Uterus (tissue), 4 donors: ENCODE data around the gene NTRK3. TPM values are rescaled to one million over a fixed set of nuclear protein-coding genes. Genes with fewer than 3 reads are reported as not detected.

Experiments
- DNase-seq, 2 donors: peaks; one replicate each; pipeline ENCODE4 v3.0.0-alpha.2; 2019 to 2020
- H3K27ac ChIP-seq, 2 donors: fragments of 200-600 bp; sonication (generic); 1 replicate in 1 of 2; 2 replicates in 1 of 2; pipeline ENCODE4 v1.5.1; 2016 to 2018
- H3K27me3 ChIP-seq, 2 donors: fragments of 200-600 bp; sonication (generic); one replicate each; pipeline ENCODE4 v1.5.1; 2018 to 2019; ENCODE audit warnings: control low read depth in 1 of 2
- H3K36me3 ChIP-seq, 2 donors: fragments of 200-600 bp; sonication (generic); one replicate each; pipeline ENCODE4 v1.5.1; 2019; ENCODE audit warnings: control low read depth in 1 of 2
- H3K4me1 ChIP-seq, 2 donors: fragments of 200-600 bp; sonication (generic); one replicate each; pipeline ENCODE4 v1.5.1; 2018 to 2019; ENCODE audit warnings: control low read depth in 1 of 2
- H3K4me3 ChIP-seq, 2 donors: fragments of 200-600 bp; sonication (generic); 1 replicate in 1 of 2; 2 replicates in 1 of 2; pipeline ENCODE4 v1.5.1; 2018 to 2019; ENCODE audit warnings: mild to moderate bottlenecking in 1 of 2
- H3K9me3 ChIP-seq, 2 donors: fragments of 200-600 bp; sonication (generic); one replicate each; pipeline ENCODE4 v1.5.1; 2019; ENCODE audit warnings: control low read depth in 1 of 2
- POLR2A ChIP-seq, 2 donors: fragments of 450-650 bp; IDR thresholded peaks; one replicate each; pipeline ENCODE4 v1.6.1; 2016; ENCODE audit warnings: antibody characterized with exemption in 2 of 2, mild to moderate bottlenecking in 1 of 2, moderate library complexity in 1 of 2
- intact Hi-C: fragments of 100-400 bp; cut with DNase I; formaldehyde crosslinking; loops from one replicate; pipeline ENCODE4 v1.15.1; 2023; ENCODE audit warnings: low total_unique reads
- total RNA-seq, 4 donors: library from RNA; depleted of rRNA in 3 of 4; stranded (reverse); fragments of >200 nt in 3 of 4; gene quantifications; one replicate each; pipeline versions ENCODE4 v1.1.0 to v1.2.4, GENCODE V29; 2014 to 2023
- TF ChIP-seq, protein P1 (sequence below), 4 experiments: fragments of 200-600 bp in 2 of 4; fragments of 450-650 bp in 2 of 4; sonication (generic) in 2 of 4; IDR thresholded peaks; one replicate each; pipeline ENCODE4 v1.5.1; 2016 to 2019; ENCODE audit warnings: antibody characterized with exemption in 4 of 4, mild to moderate bottlenecking in 2 of 4, moderate library complexity in 1 of 4
- donor health status: DM: yes; HTN: yes; CAD: no.

NTRK3 gene
- total RNA-seq, 4 donors from 2014 or later: 6.9 to 47.0 (median 32.5) TPM

DNA sequence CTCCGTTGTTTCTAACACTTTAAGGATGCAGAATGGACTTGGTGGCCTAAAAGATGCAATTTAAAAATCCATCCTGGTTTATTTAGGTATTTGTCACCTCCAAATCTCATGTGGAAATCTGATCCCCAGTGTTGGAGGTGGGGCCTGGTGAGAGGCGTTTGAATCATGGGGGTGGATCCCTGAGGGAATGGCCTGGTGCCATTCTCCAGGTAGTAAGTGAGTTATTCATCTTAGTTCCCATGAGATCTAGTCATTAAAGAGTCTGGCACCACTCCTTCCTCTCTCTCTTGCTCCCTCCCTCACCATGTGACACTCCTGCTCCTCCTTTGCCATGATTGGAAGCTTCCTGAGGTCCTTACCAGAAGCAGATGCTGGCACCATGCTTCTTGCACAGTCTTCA, 339.1 kb downstream of the NTRK3 start:
- Histone ChIP-seq H3K36me3 (no peaks in the 10 kb centered on the region), H3K4me3 (no peak overlapping the region), H3K9me3 (no peaks in the 10 kb centered on the region), H3K27me3 (no peaks in the 10 kb centered on the region), H3K4me1 (no peaks in the 10 kb centered on the region), H3K27ac (no peak overlapping the region)
- intact Hi-C loops: no loop called here
- no peak for DNase-seq
- TF ChIP-seq POLR2A (IDR thresholded peaks at IDR 0.05): no peak
- TF ChIP-seq, protein P1, sequence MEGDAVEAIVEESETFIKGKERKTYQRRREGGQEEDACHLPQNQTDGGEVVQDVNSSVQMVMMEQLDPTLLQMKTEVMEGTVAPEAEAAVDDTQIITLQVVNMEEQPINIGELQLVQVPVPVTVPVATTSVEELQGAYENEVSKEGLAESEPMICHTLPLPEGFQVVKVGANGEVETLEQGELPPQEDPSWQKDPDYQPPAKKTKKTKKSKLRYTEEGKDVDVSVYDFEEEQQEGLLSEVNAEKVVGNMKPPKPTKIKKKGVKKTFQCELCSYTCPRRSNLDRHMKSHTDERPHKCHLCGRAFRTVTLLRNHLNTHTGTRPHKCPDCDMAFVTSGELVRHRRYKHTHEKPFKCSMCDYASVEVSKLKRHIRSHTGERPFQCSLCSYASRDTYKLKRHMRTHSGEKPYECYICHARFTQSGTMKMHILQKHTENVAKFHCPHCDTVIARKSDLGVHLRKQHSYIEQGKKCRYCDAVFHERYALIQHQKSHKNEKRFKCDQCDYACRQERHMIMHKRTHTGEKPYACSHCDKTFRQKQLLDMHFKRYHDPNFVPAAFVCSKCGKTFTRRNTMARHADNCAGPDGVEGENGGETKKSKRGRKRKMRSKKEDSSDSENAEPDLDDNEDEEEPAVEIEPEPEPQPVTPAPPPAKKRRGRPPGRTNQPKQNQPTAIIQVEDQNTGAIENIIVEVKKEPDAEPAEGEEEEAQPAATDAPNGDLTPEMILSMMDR (IDR thresholded peaks at IDR 0.05): no peak

DNA sequence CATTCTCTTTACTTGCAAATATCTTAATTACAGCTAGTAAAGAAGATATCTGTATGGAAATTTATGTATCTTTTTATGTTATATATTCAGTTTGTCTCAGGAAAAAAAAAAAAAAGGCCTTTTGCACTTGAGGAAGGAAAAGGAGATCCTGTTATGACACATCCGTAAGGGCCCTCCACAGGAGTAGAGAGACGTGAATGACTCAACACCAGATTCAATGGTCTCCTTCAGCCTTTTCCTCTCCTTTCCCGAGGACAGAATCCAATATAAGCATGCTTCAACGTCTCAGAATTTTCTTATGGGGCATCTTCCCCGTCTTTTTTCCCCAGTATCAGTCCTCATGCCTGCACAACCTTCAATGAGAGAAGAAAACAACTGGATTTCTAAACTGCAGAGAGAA, 340.3 kb downstream of the NTRK3 start:
- no peak overlapping the region for H3K27ac ChIP-seq
- H3K9me3 ChIP-seq: no peaks in the 10 kb centered on the region
- H3K4me1 ChIP-seq: no peaks in the 10 kb centered on the region
- H3K36me3 ChIP-seq: no peaks in the 10 kb centered on the region
- intact Hi-C loops: no loop called here
- DNase-seq: no peak
- no peak for TF ChIP-seq POLR2A (IDR thresholded peaks at IDR 0.05)
- TF ChIP-seq, protein P1 (IDR thresholded peaks at IDR 0.05): no peak
- H3K27me3 ChIP-seq: no peaks in the 10 kb centered on the region
- no peak overlapping the region for H3K4me3 ChIP-seq

DNA sequence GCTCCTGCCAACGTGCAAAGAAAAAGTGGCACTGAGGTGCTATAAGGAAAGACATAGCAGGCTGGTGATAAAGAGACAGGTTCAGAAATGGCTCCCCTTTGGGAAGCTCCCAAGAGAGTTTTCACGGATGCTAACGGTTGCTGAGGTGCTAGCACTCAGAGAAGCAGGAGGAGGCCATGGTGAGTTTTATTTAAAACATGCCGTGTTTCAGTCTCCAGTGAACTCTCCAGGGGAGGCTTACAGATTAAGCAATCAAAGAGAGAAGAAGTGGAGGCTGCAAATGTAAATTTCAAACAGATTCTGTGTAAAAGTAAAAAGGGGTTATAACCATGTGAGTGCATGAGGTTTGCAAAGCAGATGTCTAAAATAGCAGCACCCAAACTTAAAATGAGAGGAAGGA, 346.2 kb downstream of the NTRK3 start:
- H3K27ac ChIP-seq: no peak overlapping the region
- no peaks in the 10 kb centered on the region for H3K4me1 ChIP-seq
- no peaks in the 10 kb centered on the region for H3K9me3 ChIP-seq
- no peak overlapping the region for H3K4me3 ChIP-seq
- DNase-seq: no peak
- no peaks in the 10 kb centered on the region for H3K36me3 ChIP-seq
- no peak for TF ChIP-seq POLR2A (IDR thresholded peaks at IDR 0.05)
- TF ChIP-seq, protein P1 (IDR thresholded peaks at IDR 0.05): no peak
- intact Hi-C loops: no loop called here
- no peaks in the 10 kb centered on the region for H3K27me3 ChIP-seq

DNA sequence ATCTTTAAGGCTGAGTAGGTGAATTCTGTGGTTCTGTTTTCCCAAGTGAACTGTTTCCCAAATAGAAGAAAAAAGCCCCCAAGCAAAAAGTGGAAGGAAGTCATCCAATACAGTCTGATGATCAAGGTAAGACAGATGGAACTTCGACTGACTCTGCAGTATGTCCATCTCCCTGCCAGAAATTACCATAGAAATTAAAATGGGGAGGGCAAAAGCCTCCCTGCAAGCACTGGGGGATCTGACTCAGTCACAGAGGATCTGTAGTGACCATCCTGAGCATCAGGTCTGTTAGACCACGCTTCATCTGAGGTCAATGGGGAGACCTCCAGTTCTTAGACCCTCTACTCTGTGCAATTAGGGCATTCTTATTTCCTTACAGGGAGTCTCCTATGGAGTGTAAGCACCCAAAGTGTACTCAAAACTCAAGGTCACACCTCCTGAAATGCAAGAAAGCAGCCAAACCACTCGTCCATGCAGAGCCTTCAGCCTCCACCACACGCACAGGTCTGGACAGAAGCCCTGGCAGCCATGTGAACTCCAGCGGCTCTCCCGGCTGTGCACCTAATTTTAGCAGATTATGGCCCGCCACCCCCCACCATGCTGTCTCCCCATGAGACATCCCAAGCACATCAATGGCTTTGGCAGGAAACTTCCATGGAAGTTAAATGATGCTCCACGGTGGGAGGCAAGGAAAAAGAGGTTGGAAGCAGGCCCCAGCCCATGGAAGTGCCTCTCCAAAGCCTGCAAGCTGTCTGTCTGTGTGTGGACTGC, 348.7 kb downstream of the NTRK3 start:
- Histone ChIP-seq H3K36me3 (no peaks in the 10 kb centered on the region), H3K9me3 (no peaks in the 10 kb centered on the region), H3K4me1 (no peaks in the 10 kb centered on the region), H3K4me3 (no peak overlapping the region), H3K27me3 (no peaks in the 10 kb centered on the region), H3K27ac (no peak overlapping the region)
- no peak for TF ChIP-seq POLR2A (IDR thresholded peaks at IDR 0.05)
- TF ChIP-seq, protein P1 (IDR thresholded peaks at IDR 0.05): no peak
- intact Hi-C loops: no loop called here
- no peak for DNase-seq

DNA sequence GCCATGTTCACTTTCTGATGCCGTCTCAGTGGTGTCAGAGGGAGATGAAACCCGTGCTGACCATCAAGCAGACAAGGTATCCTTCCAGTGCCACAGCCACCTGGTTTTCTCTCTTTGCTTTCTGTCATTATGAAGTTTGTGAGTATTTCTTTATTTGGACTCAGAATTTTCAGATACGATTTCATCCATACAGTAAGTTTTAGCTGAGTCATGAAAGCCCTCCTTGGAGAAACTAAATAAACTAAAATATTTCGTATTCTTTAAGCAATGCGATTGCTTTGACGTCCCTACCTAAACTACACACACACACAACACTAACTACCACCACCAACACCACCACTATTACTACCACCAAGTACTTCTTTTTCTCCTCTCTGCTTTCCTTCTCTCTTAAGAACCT, 350.1 kb downstream of the NTRK3 start:
- Histone ChIP-seq H3K4me1 (no peaks in the 10 kb centered on the region), H3K9me3 (no peaks in the 10 kb centered on the region), H3K4me3 (no peak overlapping the region), H3K27ac (no peak overlapping the region), H3K36me3 (no peaks in the 10 kb centered on the region), H3K27me3 (no peaks in the 10 kb centered on the region)
- no peak for TF ChIP-seq POLR2A (IDR thresholded peaks at IDR 0.05)
- TF ChIP-seq, protein P1 (IDR thresholded peaks at IDR 0.05): no peak
- intact Hi-C loops: no loop called here
- DNase-seq: no peak
